Peyer's patch (tissue), 4 donors: ENCODE results near the gene TARBP1.

Experiments
- POLR2A ChIP-seq, 2 donors: fragments of 450-650 bp; IDR thresholded peaks; one replicate each; pipeline ENCODE4 v1.5.1; 2017; ENCODE audit warnings: antibody characterized with exemption in 2 of 2, mild to moderate bottlenecking in 2 of 2, moderate library complexity in 2 of 2
- TF ChIP-seq, protein P1 (sequence below), 6 experiments: fragments of 450-650 bp in 4 of 6; fragments of 200-600 bp in 2 of 6; sonication (generic) in 1 of 6; IDR thresholded peaks; one replicate each; pipeline ENCODE4 v1.5.1; 2017 to 2019; ENCODE audit warnings: antibody characterized with exemption in 6 of 6, mild to moderate bottlenecking in 3 of 6, moderate library complexity in 1 of 6

DNA sequence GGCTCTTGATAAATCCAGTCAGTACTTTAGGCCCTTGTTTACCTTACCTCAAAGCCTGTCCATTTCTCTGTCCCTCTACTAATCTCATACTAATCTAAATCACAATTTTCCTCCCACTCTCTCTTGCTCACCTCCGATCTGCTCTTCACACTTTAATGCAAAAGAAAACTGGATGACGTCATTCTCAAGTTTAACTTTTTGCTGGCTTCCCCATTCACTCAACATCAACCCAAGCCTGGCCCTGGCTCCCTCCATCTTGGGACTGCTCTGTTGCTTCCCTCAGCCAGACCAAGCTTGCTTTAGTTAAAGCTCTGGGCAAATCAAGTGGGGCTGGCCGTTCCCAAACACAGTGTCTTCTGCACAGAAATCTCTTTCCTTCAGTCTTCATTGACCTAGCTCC is 76.0 kb downstream of the TARBP1 start:
- TF ChIP-seq, protein P1, sequence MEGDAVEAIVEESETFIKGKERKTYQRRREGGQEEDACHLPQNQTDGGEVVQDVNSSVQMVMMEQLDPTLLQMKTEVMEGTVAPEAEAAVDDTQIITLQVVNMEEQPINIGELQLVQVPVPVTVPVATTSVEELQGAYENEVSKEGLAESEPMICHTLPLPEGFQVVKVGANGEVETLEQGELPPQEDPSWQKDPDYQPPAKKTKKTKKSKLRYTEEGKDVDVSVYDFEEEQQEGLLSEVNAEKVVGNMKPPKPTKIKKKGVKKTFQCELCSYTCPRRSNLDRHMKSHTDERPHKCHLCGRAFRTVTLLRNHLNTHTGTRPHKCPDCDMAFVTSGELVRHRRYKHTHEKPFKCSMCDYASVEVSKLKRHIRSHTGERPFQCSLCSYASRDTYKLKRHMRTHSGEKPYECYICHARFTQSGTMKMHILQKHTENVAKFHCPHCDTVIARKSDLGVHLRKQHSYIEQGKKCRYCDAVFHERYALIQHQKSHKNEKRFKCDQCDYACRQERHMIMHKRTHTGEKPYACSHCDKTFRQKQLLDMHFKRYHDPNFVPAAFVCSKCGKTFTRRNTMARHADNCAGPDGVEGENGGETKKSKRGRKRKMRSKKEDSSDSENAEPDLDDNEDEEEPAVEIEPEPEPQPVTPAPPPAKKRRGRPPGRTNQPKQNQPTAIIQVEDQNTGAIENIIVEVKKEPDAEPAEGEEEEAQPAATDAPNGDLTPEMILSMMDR (IDR thresholded peaks at IDR 0.05): no peak
- no peak for TF ChIP-seq POLR2A (IDR thresholded peaks at IDR 0.05)
